22Rv1 (cell line): ENCODE measurements around the gene MOB3B.
"Not testable (repeated sequence)": the region's sequence is repeated elsewhere in the genome, so short reads cannot be mapped to it uniquely, and the experiment has no call there.

Experiments
- H3K27ac ChIP-seq: fragments of 450-650 bp; 2 replicates; pipeline ENCODE4 v1.5.1; 2017
- CTCF ChIP-seq: fragments of 450-650 bp; IDR thresholded peaks from 2 replicates; pipeline ENCODE4 v1.5.1; 2017; ENCODE audit warnings: mild to moderate bottlenecking
- ZFX ChIP-seq: fragments of 450-650 bp; IDR thresholded peaks from 2 replicates; pipeline ENCODE4 v1.6.1; 2017; ENCODE audit warnings: antibody characterized with exemption, borderline replicate concordance

MOB3B gene

GRCh38 chr9:27504259-27504658, 25.4 kb downstream of the MOB3B start:
- no peak overlapping the region for H3K27ac ChIP-seq
- no peak for TF ChIP-seq ZFX

- TF ChIP-seq ZFX (no peak), CTCF (no peak)
- H3K27ac ChIP-seq = no peak overlapping the region
Measured at GRCh38 chr9:27503623-27504022, 26.0 kb downstream of the MOB3B start.

DNA sequence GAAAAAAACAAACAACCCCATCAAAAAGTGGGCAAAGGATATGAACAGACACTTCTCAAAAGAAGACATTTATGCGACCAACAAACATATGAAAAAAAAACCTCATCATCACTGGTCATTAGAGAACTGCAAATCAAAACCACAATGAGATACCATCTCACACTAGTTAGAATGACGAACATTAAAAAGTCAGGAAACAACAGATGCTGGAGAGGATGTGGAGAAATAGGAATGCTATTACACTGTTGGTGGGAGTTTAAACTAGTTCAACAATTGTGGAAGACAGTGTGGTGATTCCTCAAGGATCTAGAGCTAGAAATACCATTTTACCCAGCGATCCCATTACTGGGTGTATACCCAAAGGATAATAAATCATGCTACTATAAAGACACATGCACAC, 28.7 kb downstream of the MOB3B start:
- H3K27ac ChIP-seq = not testable (repeated sequence)

GRCh38 chr9:27499451-27499850, 30.2 kb downstream of the MOB3B start:
- TF ChIP-seq CTCF (no peak), ZFX (no peak)
- H3K27ac ChIP-seq = no peak overlapping the region

DNA sequence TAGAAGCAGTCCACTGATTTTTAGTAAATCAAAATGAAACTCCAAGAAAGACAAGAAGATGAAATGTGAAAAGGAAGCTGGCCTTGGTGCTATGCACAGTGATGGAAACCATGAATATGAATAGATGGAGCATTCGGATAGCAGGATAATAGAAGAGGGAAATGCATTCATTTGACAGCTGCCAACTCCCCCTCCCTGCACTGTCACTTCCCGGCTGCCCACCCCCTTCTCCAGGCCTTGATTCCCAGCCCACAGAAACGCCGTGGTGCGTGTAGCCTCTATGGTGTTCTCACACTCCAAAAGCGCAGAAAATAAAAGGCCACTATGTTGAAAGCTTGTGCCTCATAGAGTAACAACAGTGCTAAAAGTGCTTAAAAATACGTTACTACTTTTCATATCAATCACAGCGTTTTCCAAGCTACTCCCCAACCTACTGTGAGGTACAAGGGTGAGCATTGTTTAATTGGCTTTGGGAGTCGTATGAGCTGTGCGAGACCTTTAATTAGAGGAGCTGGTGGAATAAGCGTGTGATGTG, 31.7 kb downstream of the MOB3B start:
- TF ChIP-seq ZFX (no peak), CTCF (no peak)
- no peak overlapping the region for H3K27ac ChIP-seq

DNA sequence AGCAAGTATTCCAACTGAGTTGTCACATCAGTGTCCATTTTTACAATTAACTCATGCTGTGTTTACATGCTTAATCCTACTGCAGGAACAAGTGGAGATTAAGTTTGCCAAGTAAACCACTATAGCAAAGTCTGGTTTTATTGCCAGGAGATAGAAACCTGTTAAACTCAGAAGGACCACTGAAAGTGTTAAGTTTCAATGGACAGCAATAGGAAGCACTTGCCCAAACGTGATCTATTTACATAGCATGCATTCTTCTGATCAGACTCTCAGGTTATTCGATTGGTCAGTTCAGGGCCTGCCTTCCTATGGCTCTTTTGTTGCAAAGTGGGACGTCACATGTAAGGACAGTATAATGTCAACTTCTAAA, 33.5 kb downstream of the MOB3B start:
- H3K27ac ChIP-seq = no peak overlapping the region
- TF ChIP-seq ZFX (no peak), CTCF (no peak)

DNA sequence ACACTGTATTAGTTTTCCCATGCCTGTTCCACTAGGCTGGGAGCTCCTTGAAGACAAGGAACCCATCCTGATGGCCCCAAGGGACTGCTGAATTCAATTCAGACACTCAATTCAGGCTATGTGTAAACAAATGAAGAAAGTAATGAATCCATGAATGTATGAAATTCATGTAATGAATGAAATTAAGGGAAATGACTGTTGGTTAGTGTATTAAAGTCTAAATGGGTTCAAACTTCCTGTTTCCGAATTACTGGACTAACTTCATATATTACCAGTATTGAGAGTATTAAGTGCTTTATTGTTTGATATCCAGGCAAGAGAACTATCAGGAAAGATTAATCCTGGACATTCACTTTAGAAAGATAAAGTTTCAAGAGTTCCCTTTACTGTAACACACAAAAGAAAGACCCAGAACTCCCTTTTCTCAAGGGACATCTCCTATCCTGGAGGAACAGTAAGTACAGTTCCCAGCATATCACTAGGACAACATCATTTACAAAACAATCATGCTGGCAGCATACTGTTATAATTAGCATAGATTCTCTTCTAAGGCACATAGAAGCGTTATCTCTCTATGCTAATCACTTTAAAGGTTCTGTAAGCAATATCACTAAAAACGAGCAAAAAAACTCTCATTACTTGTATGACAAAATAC, 34.0 kb downstream of the MOB3B start:
- TF ChIP-seq ZFX (no peak), CTCF (no peak)
- no peak overlapping the region for H3K27ac ChIP-seq

DNA sequence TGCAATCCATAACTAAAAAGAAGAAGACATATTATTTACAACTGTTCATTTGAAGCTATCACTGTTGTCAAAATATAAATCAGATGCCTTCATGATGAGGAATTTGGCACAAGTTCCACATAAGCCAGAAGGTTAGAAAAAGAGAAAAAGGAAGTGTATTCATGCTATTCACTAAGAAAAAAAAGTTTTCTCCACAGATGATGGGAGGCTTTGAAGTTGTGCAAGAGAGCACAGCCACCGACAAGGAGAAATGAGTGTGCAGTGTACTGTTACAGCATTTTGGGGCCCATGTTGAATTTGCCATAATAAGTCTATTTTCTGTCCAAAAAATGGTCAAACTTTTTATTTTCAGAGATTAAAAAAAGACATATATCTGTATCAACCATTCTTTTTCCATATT, 38.5 kb downstream of the MOB3B start:
- TF ChIP-seq ZFX = no peak
- TF ChIP-seq CTCF = no peak
- H3K27ac ChIP-seq = no peak overlapping the region
